Stimulated activated CD4-positive, alpha-beta T cell treated with anti-CD3 and anti-CD28 coated beads, Interleukin-4, amount 100 ng/mL, for 1 hour (primary cell): ENCODE data around the gene CCDC24.
A peak's percentile ranks its signal among the peaks of the same experiment; 100 is the strongest.

Experiments
- DNase-seq: peaks from one replicate; pipeline ENCODE4 v3.0.0-alpha.2; 2020

CCDC24 gene

GRCh38 chr1:43991476-43992231, at the start of gene CCDC24:
TSS of gene CCDC24 (plus strand) at chr1:43991599. CDS start at chr1:43991879, 280 bp downstream.
- peak; percentile 75 for DNase-seq

GRCh38 chr1:43942411-43942810, 49.0 kb upstream of the CCDC24 start:
- no peak for DNase-seq

- no peak for DNase-seq
Observed at GRCh38 chr1:43944860-43945259, 46.5 kb upstream of the CCDC24 start.

- no peak for DNase-seq
Observed at GRCh38 chr1:43945674-43946235, 45.6 kb upstream of the CCDC24 start.

GRCh38 chr1:43946236-43947060, 45.0 kb upstream of the CCDC24 start, which contains the start of gene IPO13:
TSS of gene IPO13 (plus strand) at chr1:43946950. CDS start at chr1:43947601, 651 bp downstream.
- DNase-seq, result peak; percentile 96

- no peak for DNase-seq
Observed at GRCh38 chr1:43947061-43947873, 44.1 kb upstream of the CCDC24 start.

GRCh38 chr1:43947874-43948437, 43.4 kb upstream of the CCDC24 start:
- no peak for DNase-seq

- no peak for DNase-seq
Observed at GRCh38 chr1:43949678-43950077, 41.7 kb upstream of the CCDC24 start.

GRCh38 chr1:43951021-43951985, 40.1 kb upstream of the CCDC24 start:
- no peak for DNase-seq

GRCh38 chr1:43952731-43953346, 38.6 kb upstream of the CCDC24 start:
- no peak for DNase-seq

- no peak for DNase-seq
Observed at GRCh38 chr1:43953361-43953760, 38.0 kb upstream of the CCDC24 start.

GRCh38 chr1:43954036-43954435, 37.4 kb upstream of the CCDC24 start:
- DNase-seq, result no peak

GRCh38 chr1:43956234-43956633, 35.2 kb upstream of the CCDC24 start:
- no peak for DNase-seq

GRCh38 chr1:43957407-43958040, 33.9 kb upstream of the CCDC24 start:
- no peak for DNase-seq

GRCh38 chr1:43958351-43959255, 32.8 kb upstream of the CCDC24 start:
- DNase-seq, result no peak

- DNase-seq, result no peak
Observed at GRCh38 chr1:43960798-43961197, 30.6 kb upstream of the CCDC24 start.

- DNase-seq, result no peak
Observed at GRCh38 chr1:43961692-43962091, 29.7 kb upstream of the CCDC24 start.

GRCh38 chr1:43962324-43962723, 29.1 kb upstream of the CCDC24 start:
- no peak for DNase-seq

GRCh38 chr1:43963006-43963405, 28.4 kb upstream of the CCDC24 start:
- DNase-seq, result no peak
